NCI-H82 treated with DMSO at 0.1 percent for 48 hours (cell line): Measurements from ENCODE around the gene SLC39A11.

Source experiments
- DNase-seq: peaks from one replicate; lab custom pipeline; 2025; ENCODE audit not compliant: unreplicated experiment; lab: John Stamatoyannopoulos, UW

The SLC39A11 gene

GRCh38 chr17:72702136-72702735 is 390.3 kb downstream of the SLC39A11 start:
- DNase-seq: no peak

DNA sequence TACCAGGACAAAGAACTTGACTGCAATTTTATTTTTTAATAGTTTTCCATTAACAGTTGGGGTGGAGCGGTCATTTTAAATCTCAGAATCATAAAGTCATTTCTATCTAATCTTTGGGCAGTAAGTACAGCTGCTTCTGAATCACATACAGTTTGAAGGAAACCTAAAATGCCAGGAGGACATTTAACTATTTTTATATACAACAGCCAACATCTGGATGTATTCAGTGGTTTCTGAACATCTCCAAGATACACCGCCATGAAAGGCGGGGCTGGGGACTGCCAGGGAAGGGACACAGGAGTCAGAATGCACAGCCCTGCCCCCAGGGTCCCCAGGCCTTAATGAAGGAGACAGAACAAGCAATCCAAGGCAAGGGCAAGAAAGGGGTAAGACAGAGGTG is 392.3 kb downstream of the SLC39A11 start:
- DNase-seq: no peak

DNA sequence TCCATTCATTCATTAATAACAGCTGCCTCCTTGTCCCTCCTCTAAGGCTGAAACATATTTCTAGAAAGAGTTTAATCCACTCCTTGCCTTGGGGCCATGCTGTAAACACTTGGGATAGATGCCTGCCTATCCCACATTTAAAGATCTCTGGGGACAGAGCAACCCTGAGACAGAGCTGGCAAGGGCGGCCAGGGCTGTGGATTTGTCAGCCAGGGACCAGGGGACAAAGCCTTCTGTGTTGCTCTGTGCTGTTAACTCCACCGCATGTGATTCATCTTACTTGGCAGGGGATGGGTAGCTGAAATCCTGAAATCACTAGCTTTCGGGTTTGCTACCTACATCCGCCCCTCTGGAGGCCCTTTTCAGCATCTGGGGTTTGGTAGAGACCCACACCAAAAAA is 392.9 kb downstream of the SLC39A11 start:
- no peak for DNase-seq

DNA sequence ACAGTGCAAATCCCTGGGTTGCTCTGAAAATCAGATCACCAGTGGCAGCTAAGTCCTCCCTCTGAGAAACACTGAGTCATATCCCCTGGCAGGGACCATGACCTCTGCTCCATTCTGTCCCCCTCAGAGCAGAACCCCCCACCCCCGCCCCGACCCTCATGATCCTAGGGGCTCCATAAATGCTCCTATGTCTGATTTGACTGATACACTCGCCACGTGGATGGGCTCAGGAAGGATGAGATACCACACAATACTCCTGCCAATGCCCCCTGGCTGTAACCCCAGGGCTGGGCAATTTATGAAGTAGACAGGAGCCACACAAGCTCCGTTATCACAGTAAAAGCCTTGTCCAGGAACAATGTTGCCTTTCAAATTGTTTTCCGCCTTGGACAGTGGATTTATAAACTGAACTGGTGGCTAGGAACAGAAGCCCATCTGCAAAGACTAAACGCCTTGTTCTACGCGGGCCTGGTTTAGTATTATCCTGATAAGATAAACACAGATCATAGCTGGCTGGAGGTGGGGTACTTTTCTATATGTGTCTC is 394.8 kb downstream of the SLC39A11 start:
- DNase-seq: no peak

- DNase-seq: no peak
Observed at GRCh38 chr17:72696721-72697120, 395.8 kb downstream of the SLC39A11 start.

DNA sequence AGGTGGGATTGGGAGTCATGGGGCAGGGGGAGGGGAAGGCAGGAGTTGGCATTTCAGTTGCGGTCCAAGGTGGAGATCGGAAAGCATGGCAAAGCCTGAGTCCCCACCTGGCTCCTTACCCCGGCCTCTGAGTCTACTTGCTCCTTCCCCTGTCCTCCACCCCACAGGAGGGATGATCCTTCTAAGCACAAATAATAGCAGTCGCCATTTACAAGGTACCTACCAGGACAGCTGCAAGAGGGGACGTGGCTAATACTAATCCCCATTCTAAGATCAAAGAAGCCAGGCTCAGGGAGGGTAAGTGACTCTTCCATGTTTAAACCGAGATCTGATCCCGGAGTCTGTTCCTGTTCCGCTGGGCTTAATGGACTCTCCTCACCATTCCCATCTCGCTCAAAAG is 396.3 kb downstream of the SLC39A11 start:
- peak; percentile 39 for DNase-seq

- DNase-seq: no peak
Observed at GRCh38 chr17:72693956-72694355, 398.5 kb downstream of the SLC39A11 start.

DNA sequence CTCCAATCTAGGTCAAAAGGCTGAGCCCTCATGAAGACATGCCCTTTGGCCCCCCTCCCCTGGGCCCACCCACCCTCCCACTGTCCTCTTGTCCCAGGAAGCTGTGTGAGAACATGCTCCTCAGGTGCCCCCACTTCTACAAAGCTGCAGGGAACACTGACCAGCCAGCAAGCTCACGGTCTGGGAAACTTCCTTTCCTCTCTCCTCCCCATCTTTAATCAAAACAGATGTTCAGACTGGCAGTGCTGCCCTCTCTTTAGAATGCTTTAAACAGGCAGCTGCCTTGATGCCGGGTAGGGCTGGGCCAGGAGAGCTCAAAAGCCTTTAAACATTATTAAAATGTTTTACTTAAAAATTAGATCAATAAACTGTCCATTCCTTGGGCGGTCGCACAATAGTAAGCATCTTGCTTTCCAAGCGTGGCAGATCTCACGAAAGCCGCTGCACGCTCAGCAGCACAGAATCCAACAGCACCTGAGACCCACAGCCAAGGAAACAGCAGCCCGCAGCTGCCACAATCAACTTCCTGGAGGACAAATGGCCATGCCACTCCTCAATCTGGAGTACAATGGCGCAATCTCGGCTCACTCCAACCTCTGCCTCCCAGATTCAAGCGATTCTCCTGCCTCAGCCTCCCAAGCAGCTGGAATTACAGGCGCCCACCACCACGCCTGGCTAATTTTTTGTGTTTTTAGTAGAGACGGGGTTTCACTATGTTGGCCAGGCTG is 399.2 kb downstream of the SLC39A11 start:
- no peak for DNase-seq

DNA sequence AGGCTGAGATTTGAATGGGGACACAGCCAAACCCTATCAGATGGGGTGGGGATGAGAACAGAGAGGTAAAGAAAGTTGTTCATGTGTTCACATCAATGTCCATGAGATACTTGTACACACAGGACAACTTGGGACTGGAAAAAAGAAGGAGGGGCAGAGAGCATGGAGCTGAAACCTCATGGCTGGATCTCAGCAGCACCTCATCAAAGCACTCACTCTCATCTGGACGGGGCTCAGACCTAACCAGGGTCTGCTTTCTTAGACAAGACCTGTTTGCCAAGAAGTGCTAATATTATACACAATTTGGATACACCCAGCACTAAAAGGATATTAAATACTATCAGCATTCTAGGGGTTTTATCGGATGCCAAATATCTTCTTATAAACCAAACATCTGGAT is 399.8 kb downstream of the SLC39A11 start:
- no peak for DNase-seq

DNA sequence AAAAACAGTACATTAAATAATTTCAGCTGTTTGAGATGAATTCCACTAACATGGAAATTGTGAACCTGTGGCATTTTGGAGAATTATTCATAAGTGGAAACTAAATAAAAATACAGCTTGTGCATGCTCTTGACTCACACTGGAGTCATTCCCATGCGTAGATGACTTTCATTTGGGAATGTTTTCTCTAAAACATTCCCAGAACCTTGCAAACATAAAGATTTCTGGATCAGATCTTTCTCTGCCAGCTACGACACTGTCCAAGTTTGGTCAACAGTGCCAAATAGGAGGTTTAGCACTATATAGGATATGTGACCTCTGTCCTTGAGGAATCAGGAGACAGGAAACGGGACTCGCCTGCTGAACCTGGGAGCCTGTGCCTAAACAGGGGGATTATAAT is 400.9 kb downstream of the SLC39A11 start:
- DNase-seq: no peak

- DNase-seq: no peak
Observed at GRCh38 chr17:72691017-72691416, 401.5 kb downstream of the SLC39A11 start.

DNA sequence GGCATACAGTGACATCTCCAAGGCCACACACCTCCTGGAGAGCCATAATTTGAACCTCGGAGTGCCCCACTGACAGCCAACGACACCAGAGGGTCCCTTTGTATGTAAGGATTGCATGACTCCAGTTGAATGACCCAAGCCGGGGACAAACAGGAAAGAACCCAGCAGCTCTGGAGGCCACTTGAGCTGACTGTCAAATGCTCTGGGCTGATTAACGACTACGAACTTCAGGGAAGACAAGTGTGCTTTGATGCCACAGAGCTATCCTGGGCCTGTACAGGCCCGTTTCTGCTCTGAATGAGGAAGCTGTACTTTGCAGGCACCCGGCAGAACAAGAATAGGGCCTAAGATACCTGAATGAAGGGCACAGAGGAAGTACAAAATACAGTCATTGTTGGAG is 404.6 kb downstream of the SLC39A11 start:
- no peak for DNase-seq

DNA sequence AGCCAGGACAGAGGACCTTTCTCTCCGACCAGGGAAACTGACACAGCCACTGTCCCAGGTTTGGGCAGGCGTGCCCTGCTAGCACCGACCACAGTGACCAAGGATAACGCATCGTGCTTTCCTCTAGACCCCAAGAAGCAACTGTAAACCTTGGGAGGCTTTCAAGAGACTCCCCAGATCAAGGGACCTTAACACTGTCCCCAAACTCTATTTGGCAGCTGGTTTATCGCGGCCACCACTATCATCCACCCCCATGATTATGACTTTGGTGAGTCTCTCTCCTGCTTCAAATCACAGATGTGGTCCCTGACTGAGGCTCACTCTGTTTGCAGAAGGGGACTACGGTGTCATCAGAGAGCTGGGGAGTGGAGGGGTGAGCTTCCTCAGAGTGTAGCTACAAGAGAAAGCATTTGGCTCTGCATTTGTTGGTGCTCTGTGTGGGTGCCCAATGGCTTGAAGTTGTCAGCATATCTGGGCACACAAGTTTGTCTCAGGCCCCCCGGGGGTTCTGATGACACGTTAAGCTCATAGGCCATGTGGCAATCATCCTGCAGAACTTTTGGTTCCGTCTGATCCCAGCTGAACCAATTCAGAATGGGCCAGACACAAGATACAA is 408.0 kb downstream of the SLC39A11 start:
- no peak for DNase-seq

DNA sequence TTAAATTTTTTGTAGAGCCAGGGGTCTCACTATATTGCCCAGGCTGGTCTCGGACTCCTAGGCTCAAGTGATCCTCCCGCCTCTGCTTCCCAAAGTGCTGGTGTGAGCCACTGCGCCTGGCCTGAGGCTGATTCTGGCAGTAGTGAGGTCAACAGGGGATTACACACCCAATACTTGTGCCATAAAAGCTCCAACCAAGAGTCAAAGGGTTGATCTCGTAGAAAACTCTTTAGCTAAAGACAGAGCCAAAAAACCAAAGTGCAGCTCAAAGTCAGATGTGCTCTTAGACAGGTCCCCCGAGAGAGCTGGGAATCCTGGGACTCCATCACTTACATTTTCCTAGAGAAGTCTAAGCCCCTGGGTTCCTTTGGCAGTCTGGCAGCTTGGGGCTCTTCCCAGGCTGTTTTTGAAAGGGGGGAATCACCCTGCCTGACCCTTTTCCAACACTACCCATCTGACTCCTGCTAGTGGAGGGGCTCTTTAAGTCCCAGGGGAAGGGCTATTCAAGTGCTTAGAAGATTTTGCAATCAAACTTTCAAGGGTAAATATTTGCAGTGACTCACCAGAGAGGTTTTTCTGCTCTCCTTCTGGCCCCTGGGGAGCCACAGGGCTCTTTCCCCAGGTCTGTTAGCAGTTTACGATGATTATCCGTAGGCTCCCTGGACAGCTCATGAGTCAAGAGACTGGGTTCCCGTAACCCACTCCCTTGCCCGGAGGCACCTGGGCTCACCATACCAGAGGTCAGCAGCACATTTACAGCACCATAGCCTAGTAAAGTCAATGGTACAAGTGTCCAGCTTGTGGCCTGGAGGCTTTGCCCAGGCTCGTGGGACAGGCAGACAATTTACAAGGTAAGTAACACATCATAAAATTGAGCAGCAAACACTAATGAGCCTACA is 408.7 kb downstream of the SLC39A11 start:
- DNase-seq: no peak

DNA sequence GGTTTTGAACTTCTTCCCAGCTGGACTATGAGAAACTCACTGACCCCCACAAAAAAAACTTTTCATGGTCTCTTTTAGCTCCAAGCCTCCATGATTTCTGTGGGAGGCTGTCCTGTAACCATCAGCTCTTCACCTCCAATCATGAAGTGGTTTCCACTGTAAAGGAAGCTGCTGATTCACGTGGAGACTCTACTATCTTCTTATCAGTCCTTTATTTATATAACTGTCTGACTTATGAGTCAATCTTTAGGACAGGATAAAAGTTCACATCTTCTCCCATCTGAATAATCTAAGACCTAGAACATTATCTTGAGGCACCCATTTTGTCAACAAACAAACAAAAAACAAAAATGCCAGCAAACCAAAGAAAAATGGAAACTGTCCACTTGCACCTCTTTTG is 409.9 kb downstream of the SLC39A11 start:
- DNase-seq: no peak

DNA sequence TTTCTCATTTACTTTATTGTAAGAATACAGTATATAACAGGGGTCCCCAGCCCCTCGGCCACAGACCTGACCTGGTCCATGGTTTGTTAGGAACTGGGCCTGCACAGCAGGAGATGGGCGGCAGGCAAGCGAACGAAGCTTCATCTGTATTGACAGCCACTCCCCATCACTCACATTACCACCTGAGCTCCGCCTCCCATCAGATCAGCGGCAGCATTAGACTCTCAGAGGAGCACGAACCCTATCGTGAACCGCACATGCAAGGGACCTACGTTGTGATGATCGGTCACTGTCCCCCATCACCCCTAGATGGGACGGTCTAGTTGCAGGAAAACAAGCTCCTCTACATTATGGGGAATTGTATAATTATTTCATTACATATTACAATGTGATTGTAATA is 410.6 kb downstream of the SLC39A11 start:
- no peak for DNase-seq

GRCh38 chr17:72677714-72678390 is 414.6 kb downstream of the SLC39A11 start:
- no peak for DNase-seq

- DNase-seq: no peak
Observed at GRCh38 chr17:72677108-72677507, 415.4 kb downstream of the SLC39A11 start.

- DNase-seq: no peak
Observed at GRCh38 chr17:72672729-72673128, 419.8 kb downstream of the SLC39A11 start.

DNA sequence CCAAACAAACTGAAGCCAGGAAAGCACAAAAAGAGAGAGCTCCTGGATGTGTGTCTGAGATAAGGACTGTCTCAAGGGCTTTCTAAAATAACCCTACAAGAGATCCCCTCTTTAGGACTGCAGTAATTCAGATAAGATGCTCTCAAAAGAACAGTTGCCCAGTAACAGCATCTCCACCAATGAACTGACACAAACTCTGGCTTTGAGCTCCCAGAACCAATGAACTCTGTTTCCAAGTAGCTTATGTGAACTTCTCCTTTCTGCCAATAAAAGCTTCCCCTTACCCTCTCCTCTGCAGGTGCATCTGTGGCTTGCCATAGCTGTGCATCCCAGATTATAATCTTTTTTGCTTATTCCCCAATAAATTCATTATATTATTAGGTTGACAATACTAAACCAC is 421.5 kb downstream of the SLC39A11 start:
- DNase-seq: no peak
